Muscle layer of duodenum (tissue), 2 donors: ENCODE measurements around the gene CNTNAP2.
"Not testable (repeated sequence)": the region's sequence is repeated elsewhere in the genome, so short reads cannot be mapped to it uniquely, and the experiment has no call there.

ENCODE experiments used
- H3K27ac ChIP-seq: one replicate; pipeline ENCODE4 v1.7.0; 2013; ENCODE audit warnings: mild to moderate bottlenecking, low read length
- H3K27me3 ChIP-seq: one replicate; pipeline ENCODE4 v1.7.0; 2013; ENCODE audit warnings: low read depth, mild to moderate bottlenecking, control low read depth, low read length
- H3K36me3 ChIP-seq, 2 donors: one replicate each; pipeline ENCODE4 v1.7.0; 2013; ENCODE audit warnings: low read length in 2 of 2, control low read depth in 1 of 2, mild to moderate bottlenecking in 1 of 2; ENCODE audit not compliant: insufficient read depth in 2 of 2, control insufficient read depth in 1 of 2
- H3K4me1 ChIP-seq, 2 donors: one replicate each; pipeline ENCODE4 v1.7.0; 2013; ENCODE audit warnings: low read length in 2 of 2, mild to moderate bottlenecking in 2 of 2, control low read depth in 1 of 2, moderate library complexity in 1 of 2; ENCODE audit not compliant: insufficient read depth in 2 of 2, control insufficient read depth in 1 of 2
- H3K4me3 ChIP-seq, 2 donors: one replicate each; pipeline ENCODE4 v1.7.0; 2013; ENCODE audit warnings: low read length in 2 of 2, low read depth in 1 of 2, mild to moderate bottlenecking in 1 of 2
- H3K9me3 ChIP-seq, 2 donors: one replicate each; pipeline ENCODE4 v1.7.0; 2013; ENCODE audit warnings: low read length in 2 of 2, control low read depth in 1 of 2, mild to moderate bottlenecking in 1 of 2; ENCODE audit not compliant: control insufficient read depth in 1 of 2
- donor health status: healthy.

Gene CNTNAP2

DNA sequence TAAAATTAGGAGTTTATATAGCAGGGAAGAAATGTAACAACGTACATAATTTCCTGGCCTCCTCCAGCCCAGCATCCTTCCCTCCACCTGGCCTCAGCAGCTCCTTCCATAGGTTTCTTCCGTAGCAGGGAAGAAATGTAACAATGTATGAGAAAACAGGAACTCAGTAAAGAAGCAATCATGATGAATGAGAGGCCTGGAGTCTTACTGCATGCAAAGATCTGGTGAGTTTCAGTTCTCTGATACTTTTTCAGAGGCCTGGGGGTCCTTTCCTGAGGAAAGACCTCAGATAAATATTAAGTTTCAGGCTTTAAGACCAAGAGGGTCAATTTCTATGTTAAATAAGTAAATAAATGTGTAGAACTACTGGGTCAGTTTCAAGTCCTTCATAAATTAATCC, 2318.3 kb downstream of the CNTNAP2 start:
- Histone ChIP-seq H3K36me3 (no peaks in the 10 kb centered on the region), H3K27ac (no peak overlapping the region), H3K4me3 (no peak overlapping the region), H3K27me3 (no peaks in the 10 kb centered on the region), H3K4me1 (no peaks in the 10 kb centered on the region), H3K9me3 (no peaks in the 10 kb centered on the region)

DNA sequence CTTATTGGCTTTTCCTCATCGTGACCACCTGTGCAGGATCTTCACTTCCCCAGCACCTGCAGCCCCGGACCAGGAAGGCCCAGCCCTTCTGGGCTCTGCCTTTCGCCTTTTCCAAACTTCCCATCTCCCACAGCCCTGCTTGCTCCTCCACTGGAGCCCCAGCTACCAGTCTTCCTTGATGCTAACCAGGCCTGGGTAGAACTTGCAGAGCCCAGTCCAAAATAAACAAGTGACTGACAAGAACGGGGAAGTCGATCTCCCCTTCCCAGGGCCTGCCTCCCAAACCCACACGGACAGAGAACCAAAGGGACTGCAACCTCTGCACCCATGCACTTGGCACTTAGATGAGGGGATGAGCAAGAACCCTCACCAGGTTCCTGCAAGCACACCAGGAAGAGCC, 2319.1 kb downstream of the CNTNAP2 start:
- H3K9me3 ChIP-seq = no peaks in the 10 kb centered on the region
- no peak overlapping the region for H3K27ac ChIP-seq
- no peaks in the 10 kb centered on the region for H3K36me3 ChIP-seq
- no peaks in the 10 kb centered on the region for H3K27me3 ChIP-seq
- no peak overlapping the region for H3K4me3 ChIP-seq
- H3K4me1 ChIP-seq = no peaks in the 10 kb centered on the region

DNA sequence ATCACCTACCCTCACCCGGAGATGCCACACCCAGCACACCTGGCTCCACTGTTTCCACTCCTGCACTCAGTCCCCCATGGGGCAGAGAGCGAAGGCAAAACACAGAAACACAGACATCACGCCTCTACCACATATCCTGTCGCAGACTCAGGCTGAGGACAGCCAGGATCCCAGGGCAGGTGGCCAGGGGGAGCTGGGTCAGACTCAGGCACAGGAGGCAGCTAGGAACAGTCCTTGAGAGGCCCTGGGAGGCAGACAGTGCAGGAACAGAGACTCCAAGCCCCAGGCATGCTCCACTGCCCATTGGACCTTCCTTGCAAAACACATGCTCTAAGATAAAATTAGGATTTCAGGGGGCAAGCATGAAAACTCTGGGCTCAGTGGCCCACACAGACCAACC, 2319.5 kb downstream of the CNTNAP2 start:
- Histone ChIP-seq H3K36me3 (no peaks in the 10 kb centered on the region), H3K27ac (no peak overlapping the region), H3K9me3 (no peaks in the 10 kb centered on the region), H3K4me3 (no peak overlapping the region), H3K27me3 (no peaks in the 10 kb centered on the region), H3K4me1 (no peaks in the 10 kb centered on the region)

DNA sequence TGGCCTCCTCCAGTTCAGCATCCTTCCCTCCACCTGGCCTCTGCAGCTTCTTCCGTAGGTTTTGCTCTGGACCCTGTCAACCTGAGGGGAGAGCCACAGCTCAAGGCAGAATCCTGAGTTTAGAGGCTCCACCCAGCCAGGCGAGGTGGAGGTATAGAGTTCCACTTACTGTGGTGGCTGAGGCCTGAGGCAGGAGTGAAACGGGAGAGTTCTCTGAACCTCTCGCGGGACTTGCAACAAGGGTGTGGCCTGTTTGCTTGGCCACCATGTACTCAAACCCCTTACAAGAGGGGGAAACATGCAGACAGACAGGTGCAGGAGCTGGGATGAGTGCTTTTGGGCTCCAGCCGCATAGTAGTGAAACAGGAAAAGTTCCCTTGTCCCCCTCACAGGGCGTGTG, 2320.0 kb downstream of the CNTNAP2 start:
- Histone ChIP-seq H3K9me3 (no peaks in the 10 kb centered on the region), H3K27me3 (no peaks in the 10 kb centered on the region), H3K4me1 (no peaks in the 10 kb centered on the region), H3K27ac (no peak overlapping the region), H3K4me3 (no peak overlapping the region), H3K36me3 (no peaks in the 10 kb centered on the region)

DNA sequence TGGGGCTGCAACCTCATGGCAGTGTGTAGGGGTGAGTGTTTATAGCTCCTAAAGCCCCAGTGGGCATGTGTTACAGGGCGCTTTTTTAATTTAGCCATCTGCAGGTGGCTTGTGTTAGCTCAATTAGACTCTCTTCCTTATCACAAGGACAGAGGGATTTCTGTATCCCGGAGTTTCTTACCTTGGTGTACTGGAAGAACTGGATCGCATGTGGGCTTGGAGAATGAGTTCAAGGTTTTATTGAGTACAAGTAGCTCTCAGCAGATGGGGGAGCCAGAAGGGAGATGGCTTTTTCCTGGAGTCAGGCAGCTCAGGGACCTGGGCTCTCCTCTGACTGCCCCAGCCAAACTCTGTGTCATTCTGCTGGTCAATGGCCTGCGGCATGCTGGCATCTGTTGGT, 2320.4 kb downstream of the CNTNAP2 start:
- Histone ChIP-seq H3K27me3 (no peaks in the 10 kb centered on the region), H3K4me3 (no peak overlapping the region), H3K4me1 (no peaks in the 10 kb centered on the region), H3K36me3 (no peaks in the 10 kb centered on the region), H3K27ac (no peak overlapping the region), H3K9me3 (no peaks in the 10 kb centered on the region)

DNA sequence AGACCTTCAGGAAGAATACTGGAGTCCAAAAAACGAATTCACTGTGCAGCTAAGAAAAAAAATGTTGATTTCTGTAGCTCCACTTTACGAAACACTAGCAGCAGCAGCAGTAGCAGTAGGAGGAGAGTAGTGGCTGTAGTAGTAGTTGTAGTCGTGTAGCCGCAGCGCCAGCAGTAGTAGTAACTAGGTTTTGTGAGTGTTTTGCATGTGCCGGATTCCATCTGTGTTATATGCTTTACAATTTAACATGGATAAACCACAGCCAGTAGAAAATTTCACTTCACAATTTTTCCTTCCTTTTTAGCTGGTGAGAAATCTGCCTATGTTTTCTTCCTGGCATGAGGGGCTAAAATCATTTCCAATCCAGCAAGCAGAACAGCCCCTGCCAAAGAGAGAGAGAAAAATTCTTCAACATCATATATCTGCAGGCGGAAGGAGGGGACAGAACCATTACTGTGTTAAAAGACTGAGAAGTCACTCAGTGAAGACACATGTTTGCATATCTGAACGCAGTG, 2325.6 kb downstream of the CNTNAP2 start:
- Histone ChIP-seq H3K36me3 (no peaks in the 10 kb centered on the region), H3K9me3 (peaks cover 0 to 8% of the 10 kb centered on the region in 2 donors), H3K27me3 (no peaks in the 10 kb centered on the region), H3K4me3 (no peak overlapping the region), H3K4me1 (no peaks in the 10 kb centered on the region), H3K27ac (no peak overlapping the region)

DNA sequence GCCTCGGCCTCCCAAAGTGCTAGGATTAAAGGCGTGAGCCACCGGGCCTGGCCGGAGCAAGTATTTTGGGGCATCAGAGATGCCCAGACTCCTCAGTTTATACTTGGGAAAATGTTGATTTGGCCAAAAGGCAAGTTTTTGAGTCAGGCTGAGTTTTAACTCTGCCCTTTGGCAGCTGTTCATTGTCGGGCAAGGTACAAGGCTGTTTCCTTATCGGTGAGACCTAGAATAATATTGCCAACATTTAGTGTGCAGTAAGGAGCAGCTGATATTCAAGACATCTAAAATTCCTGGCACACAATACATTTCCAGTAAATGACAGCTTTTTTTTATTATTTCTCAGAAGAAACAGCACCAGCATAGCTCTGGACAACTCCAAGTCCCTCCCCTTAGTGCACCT, 2326.3 kb downstream of the CNTNAP2 start:
- Histone ChIP-seq H3K4me3 (no peak overlapping the region), H3K4me1 (no peaks in the 10 kb centered on the region), H3K27ac (no peak overlapping the region), H3K9me3 (peaks cover 0 to 8% of the 10 kb centered on the region in 2 donors), H3K27me3 (no peaks in the 10 kb centered on the region), H3K36me3 (no peaks in the 10 kb centered on the region)

DNA sequence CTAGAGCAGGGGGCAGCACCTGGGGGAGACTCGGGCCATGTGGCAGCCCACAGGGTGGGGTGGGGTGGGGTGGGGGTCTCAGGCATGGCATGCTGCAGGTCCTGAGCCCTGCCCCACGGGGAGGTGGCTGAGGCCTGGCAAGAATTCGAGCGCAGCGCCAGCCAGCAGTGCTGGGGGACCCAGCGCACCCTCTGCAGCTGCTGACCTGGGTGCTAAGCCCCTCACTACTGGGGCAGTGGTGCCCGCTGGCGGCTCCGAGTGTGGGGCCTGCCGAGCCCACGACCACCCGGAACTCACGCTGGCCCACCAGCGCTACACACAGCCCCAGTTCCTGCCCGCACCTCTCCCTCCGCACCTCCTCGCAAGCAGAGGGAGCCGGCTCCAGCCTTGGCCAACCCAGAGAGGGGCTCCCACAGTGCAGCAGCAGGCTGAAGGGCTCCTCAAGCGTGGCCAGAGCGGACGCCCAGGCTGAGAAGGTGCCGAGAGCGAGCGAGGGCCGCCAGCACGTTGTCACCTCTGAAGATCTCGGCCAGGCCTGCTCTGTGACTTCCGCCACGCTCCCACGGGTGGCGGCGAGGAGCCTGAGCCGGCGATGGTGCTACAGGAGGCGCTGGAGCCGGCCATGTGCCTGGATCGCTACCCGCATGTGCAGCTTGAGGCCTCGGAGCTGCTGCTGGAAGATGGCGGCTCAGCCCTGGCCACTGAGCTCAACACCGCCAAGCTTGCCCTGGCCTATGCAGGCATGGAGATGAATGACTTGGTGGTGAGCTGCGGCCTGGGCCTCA, 2328.9 kb downstream of the CNTNAP2 start:
- Histone ChIP-seq H3K36me3 (no peaks in the 10 kb centered on the region), H3K9me3 (peaks cover 0 to 8% of the 10 kb centered on the region in 2 donors), H3K4me3 (no peak overlapping the region), H3K27me3 (no peaks in the 10 kb centered on the region), H3K4me1 (peaks cover 0 to 4% of the 10 kb centered on the region in 2 donors), H3K27ac (no peak overlapping the region)

DNA sequence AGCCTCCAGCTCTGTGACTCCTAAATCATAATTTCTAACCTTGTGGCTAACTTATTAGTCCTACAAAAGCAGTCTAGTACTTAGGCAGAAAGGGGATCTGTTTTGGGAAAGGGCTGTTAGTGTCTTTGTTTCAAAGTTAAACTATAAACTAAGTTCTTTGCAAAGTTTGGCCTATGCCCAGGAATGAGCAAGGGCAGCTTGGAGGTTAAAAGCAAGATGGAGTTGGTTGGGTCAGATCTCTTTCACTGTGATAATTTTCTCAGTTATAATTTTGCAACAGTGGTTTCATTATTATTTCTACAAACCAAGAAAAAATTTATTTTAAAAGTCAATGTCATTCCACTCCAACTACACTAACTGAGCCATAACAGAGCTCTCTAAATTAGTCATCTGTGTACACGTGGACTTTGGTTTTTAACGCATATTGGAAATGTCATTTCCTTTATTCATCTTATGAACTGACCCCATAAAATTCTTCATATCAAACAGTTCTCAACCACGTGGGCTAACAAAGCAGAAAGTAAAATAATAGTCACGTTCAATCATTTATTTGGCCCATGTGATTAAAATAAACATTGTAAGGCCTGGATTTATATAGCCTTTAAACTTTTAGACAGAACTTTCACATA, 2330.7 kb downstream of the CNTNAP2 start:
- Histone ChIP-seq H3K4me1 (peaks cover 0 to 4% of the 10 kb centered on the region in 2 donors), H3K4me3 (no peak overlapping the region), H3K27ac (peak overlapping the region; percentile 25), H3K27me3 (no peaks in the 10 kb centered on the region), H3K9me3 (peaks cover 0 to 8% of the 10 kb centered on the region in 2 donors), H3K36me3 (no peaks in the 10 kb centered on the region)

DNA sequence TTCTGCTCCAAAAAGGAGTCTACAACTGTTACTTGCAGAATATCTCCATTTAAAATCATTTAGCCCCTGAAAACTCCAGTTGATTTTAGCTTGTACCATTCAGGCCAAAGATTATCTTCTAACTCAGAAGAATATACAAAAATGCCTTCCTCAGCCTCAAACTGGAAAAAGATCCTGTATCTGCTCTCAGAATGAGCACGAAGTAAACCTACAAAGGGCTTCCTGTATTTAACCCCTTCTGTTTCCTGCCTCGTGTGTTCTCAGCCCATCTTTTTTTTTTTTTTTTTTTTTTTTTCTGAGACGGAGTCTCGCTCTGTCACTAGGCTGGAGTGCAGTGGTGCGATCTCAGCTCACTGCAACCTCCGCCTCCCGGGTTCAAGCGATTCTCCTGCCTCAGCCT, 2334.9 kb downstream of the CNTNAP2 start:
- not testable (repeated sequence) for H3K27me3 ChIP-seq, H3K36me3 ChIP-seq, H3K4me3 ChIP-seq, H3K9me3 ChIP-seq, H3K27ac ChIP-seq, H3K4me1 ChIP-seq

DNA sequence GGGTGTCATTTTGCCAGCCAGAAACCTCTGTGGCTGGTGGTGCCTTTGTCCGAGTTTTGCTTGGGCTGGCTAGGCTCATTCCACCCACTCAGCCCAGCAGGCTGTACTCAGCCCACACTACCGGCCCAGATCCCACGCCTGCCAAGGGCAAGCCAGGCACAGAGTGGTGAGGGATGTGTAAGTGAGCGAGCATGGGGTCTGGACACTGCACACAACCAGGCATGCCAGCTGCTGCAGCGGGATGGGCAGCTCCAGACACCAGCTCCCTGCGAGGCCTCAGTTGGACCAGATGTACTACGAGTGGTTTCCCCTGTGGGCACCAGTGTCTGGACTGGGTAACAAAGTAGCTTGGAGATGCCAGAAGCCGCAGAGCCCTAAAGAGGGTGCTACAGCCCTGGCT, 2339.8 kb downstream of the CNTNAP2 start:
- Histone ChIP-seq H3K4me3 (no peak overlapping the region), H3K9me3 (no peaks in the 10 kb centered on the region), H3K36me3 (no peaks in the 10 kb centered on the region), H3K27ac (no peak overlapping the region), H3K27me3 (no peaks in the 10 kb centered on the region), H3K4me1 (no peaks in the 10 kb centered on the region)
